ENCODE results near the gene PKN3. TPM values are rescaled to one million over a fixed set of nuclear protein-coding genes. Genes with fewer than 3 reads are reported as not detected.

Gene PKN3
- total and polyA plus RNA-seq, 9 of the 15 experiments (the other 6 are each of a cell fraction or from before 2014, with no cell fraction given) = 0.82 to 49.2 (median 19.7) TPM

DNA sequence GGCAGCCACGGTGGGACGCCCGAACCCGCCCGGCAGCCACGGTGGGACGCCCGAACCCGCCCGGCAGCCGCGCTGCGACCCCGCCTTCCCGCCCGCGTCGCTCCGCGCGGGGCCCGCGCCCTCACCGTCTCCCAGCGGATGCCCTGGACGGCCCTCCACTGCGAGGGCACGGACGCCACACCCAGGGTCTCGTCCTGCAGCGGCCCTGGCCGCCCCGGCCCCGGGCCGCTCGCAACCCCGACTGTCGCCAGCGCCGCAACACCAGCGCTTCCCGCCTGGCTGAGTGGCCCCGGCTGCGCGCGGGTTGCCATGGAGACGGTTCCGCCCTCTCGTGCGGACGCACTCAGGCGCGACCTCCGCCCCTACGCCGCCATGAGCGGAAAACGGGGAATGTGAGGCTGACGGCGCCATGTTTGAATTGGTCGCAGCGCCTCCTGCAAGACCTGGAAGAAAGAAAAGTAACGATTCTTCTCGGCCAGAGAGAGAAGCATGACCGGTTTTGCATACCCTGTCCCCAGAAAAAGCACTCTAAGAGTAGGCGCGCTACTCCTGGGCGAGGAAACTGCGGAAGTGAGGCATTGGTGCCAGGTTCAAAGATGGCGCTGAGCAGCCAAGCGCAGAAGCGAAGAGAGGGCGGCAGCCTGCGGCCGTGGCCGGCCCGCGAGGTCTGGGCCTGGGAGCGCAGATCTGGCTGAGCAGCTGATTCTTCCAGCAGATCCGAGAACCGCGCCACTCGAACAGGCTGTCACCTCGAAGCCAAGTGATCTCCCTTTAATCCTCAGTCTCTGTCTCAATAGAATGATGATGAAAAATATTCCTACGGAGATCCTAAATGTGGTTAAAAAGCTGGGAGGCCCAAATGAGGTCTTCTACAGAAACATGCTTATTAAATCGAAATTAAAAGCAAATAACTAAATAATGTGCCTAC is 45.6 kb upstream of the PKN3 start, which contains the start of gene DYNC2I2 (continued):
- TF ChIP-seq ZNF224 (CRISPR knock-in tag; IDR thresholded peaks at IDR 0.05) (peak; percentile 79; the same call in 1 of the 2 replicates), KLF6 (CRISPR knock-in tag; IDR thresholded peaks at IDR 0.05; ENCODE audit: borderline replicate concordance) (peak; percentile 94), ETV1 (tag; conservative IDR thresholded peaks at IDR 0.05; ENCODE audit: low read depth) (peak; percentile 92), RBM14 (IDR thresholded peaks at IDR 0.05; ENCODE audit: borderline replicate concordance, insufficient read depth, low read depth, low read length) (no peak), ARNT (IDR thresholded peaks at IDR 0.05) (peak in 1 of 2 experiments; percentile 39; a peak in 2 of 4 replicates), TARDBP (IDR thresholded peaks at IDR 0.05) (peak; percentile 91), ELF4 (CRISPR knock-in tag; IDR thresholded peaks at IDR 0.05) (peak; percentile 97), CXXC5 (CRISPR knock-in tag; IDR thresholded peaks at IDR 0.05) (peak; percentile 100)
- TF ChIP-seq, protein P1, sequence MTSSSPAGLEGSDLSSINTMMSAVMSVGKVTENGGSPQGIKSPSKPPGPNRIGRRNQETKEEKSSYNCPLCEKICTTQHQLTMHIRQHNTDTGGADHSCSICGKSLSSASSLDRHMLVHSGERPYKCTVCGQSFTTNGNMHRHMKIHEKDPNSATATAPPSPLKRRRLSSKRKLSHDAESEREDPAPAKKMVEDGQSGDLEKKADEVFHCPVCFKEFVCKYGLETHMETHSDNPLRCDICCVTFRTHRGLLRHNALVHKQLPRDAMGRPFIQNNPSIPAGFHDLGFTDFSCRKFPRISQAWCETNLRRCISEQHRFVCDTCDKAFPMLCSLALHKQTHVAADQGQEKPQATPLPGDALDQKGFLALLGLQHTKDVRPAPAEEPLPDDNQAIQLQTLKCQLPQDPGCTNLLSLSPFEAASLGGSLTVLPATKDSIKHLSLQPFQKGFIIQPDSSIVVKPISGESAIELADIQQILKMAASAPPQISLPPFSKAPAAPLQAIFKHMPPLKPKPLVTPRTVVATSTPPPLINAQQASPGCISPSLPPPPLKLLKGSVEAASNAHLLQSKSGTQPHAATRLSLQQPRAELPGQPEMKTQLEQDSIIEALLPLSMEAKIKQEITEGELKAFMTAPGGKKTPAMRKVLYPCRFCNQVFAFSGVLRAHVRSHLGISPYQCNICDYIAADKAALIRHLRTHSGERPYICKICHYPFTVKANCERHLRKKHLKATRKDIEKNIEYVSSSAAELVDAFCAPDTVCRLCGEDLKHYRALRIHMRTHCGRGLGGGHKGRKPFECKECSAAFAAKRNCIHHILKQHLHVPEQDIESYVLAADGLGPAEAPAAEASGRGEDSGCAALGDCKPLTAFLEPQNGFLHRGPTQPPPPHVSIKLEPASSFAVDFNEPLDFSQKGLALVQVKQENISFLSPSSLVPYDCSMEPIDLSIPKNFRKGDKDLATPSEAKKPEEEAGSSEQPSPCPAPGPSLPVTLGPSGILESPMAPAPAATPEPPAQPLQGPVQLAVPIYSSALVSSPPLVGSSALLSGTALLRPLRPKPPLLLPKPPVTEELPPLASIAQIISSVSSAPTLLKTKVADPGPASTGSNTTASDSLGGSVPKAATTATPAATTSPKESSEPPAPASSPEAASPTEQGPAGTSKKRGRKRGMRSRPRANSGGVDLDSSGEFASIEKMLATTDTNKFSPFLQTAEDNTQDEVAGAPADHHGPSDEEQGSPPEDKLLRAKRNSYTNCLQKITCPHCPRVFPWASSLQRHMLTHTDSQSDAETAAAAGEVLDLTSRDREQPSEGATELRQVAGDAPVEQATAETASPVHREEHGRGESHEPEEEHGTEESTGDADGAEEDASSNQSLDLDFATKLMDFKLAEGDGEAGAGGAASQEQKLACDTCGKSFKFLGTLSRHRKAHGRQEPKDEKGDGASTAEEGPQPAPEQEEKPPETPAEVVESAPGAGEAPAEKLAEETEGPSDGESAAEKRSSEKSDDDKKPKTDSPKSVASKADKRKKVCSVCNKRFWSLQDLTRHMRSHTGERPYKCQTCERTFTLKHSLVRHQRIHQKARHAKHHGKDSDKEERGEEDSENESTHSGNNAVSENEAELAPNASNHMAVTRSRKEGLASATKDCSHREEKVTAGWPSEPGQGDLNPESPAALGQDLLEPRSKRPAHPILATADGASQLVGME (CRISPR knock-in tag; IDR thresholded peaks at IDR 0.05) = peak; percentile 80
- TF ChIP-seq, protein P2, sequence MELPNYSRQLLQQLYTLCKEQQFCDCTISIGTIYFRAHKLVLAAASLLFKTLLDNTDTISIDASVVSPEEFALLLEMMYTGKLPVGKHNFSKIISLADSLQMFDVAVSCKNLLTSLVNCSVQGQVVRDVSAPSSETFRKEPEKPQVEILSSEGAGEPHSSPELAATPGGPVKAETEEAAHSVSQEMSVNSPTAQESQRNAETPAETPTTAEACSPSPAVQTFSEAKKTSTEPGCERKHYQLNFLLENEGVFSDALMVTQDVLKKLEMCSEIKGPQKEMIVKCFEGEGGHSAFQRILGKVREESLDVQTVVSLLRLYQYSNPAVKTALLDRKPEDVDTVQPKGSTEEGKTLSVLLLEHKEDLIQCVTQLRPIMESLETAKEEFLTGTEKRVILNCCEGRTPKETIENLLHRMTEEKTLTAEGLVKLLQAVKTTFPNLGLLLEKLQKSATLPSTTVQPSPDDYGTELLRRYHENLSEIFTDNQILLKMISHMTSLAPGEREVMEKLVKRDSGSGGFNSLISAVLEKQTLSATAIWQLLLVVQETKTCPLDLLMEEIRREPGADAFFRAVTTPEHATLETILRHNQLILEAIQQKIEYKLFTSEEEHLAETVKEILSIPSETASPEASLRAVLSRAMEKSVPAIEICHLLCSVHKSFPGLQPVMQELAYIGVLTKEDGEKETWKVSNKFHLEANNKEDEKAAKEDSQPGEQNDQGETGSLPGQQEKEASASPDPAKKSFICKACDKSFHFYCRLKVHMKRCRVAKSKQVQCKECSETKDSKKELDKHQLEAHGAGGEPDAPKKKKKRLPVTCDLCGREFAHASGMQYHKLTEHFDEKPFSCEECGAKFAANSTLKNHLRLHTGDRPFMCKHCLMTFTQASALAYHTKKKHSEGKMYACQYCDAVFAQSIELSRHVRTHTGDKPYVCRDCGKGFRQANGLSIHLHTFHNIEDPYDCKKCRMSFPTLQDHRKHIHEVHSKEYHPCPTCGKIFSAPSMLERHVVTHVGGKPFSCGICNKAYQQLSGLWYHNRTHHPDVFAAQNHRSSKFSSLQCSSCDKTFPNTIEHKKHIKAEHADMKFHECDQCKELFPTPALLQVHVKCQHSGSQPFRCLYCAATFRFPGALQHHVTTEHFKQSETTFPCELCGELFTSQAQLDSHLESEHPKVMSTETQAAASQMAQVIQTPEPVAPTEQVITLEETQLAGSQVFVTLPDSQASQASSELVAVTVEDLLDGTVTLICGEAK (IDR thresholded peaks at IDR 0.05) = peak; percentile 86
- TF ChIP-seq, protein P2 (CRISPR knock-in tag; IDR thresholded peaks at IDR 0.05) = no peak

All from K562 (cell line).